GM18868 (cell line): ENCODE data around the gene DCAKD.
"Not testable (repeated sequence)": the region's sequence is repeated elsewhere in the genome, so short reads cannot be mapped to it uniquely, and the experiment has no call there.

Experiments
- ATAC-seq: cut with Tn5 transposase; IDR thresholded peaks from one replicate; pipeline ENCODE4 v1.9.1; 2021; ENCODE audit warnings: mild to moderate bottlenecking, moderate library complexity; ENCODE audit not compliant: unreplicated experiment

Gene DCAKD

DNA sequence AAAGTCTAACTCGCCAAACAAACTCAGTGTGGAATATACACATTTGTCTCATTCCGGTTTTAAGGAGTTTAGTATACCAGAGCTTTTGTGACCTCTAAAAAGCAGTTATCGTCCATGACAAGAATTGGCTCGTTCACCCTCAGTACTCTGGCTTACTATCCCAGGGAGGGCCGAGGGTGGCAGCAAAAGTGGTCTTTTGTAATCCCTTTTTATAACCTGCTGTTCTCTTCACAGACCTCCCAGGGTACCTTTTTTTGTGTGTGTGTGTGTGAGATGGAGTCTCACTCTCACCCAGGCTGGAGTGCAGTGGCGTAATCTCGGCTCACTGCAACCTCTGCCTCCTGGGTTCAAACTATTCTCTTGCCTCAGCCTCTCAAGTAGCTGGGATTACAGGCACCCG is 18.6 kb upstream of the DCAKD start:
- ATAC-seq, result no peak

DNA sequence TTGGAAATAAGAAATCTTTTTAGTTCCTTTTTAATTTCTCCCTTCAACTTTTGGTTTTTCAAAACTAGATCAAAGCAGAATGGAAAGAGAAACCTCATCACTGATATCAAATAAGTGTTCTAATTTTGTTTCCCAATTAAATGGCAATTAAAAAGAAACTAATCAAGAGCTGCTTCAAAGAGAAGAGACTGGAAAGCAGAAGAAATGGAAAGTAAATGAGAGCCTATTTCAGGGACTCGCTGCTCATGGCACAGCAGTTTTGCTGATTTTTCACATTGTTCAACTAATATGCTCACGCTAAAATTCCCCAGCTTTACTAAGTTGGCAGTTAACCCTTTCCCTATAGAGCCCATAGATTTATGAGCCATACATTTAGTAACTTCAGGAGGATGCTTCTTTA is 16.2 kb upstream of the DCAKD start:
- no peak for ATAC-seq

DNA sequence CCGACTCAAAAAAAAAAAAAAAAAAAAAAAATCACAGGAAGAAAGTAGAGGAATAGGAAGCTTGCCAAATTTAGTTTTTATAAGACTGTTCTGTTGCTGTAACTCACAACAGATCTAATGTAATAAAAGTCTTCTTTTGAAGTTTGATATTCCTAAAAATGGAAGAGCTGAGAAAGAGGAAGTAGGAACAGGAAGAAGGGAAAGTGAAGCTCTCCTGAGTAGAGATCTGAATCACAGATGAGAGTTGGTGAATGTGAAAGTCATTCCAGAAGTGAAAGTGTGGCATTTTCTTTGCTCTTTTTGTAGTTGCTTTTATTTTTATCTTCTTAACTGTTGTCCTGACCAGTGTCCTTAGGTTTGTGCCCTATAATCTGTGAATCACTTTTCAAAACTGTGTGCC is 11.8 kb upstream of the DCAKD start:
- no peak for ATAC-seq

DNA sequence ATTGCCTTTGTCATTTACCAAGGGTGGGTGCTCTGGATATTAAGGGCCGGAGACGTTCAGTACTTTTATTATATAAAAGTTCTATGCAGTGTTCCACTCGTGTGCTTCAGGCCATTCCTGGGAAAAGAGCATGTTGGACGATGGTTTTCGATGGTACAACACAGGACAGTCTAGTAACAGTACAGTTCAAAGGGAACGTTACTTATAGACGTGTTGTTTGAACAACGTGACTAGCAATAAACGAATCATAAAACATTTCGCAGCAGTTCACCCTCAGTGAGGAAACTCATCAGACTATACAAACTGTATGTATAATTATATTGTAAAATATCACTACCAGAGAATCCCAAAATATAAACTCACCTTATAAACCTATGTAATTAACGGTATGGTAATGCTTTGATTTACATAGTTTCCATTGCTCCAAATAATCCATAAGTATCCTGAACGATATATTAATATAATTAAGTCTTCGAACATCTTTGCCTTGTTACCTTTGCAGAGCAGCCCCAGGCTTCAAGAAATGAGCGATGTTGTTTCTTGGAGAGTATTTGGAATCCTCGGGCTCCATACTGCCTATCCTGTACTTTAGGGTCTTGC is 10.3 kb upstream of the DCAKD start:
- no peak for ATAC-seq

DNA sequence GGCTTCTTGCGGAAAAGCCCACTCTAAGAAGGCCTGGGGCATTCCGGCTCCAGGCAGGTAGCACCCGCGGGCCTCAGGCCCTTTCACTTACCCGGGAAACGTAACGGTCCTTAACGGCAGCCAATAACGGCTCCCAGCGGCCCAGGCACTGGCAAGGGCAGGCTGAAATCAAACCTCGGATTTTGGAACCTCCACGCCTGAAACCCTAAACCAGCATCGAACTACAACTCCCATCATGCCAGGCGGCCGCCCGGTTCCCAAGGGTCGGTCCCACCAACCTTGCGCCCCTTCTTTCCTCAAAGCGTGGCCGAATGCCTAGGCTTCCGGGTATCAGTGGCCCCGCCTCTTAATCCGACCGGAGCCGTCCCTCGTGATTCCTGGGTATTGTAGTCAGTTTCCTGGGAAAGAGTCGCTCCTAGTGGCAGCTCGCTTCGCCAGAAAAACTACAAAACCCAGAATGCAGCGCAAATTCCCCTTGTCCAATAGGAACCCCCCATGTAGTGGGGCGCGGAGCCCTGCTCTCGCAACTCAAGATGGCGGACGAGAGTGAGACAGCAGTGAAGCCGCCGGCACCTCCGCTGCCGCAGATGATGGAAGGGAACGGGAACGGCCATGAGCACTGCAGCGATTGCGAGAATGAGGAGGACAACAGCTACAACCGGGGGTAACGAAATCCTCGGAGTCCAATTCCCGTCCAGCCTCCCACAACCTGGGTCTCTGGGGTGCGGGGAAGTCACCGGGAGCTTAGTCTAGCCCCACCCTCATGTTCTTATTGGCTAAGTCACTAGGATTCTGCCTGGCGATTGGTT is 9.6 kb upstream of the DCAKD start, which contains the start of gene NMT1:
Gene NMT1, plus strand, starts transcription at position 521 of the 809 bp plus-strand sequence. Its CDS starts 13 bp downstream, at position 534.
- ATAC-seq, result peak; percentile 83

DNA sequence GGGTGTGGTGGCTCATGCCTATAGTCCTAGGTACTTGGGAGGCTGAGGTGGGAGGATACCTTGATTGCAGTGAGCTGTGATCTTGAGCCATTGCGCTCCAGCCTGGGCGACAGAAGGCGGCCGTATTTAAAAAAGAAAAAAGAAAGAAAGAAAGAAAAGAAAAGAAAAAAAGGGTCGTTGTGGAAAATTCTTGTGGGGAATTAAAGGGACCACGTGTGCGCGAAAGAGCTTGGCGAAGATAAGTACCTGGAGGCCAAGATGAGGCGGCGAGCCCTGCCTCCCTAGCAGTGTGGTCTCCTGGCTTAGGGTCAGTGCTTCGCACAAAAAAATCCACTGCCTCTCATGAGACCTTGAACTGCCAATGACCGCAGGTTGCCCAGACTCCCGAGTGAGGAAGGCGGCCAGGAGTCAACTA is 9.0 kb upstream of the DCAKD start:
- ATAC-seq, result no peak

DNA sequence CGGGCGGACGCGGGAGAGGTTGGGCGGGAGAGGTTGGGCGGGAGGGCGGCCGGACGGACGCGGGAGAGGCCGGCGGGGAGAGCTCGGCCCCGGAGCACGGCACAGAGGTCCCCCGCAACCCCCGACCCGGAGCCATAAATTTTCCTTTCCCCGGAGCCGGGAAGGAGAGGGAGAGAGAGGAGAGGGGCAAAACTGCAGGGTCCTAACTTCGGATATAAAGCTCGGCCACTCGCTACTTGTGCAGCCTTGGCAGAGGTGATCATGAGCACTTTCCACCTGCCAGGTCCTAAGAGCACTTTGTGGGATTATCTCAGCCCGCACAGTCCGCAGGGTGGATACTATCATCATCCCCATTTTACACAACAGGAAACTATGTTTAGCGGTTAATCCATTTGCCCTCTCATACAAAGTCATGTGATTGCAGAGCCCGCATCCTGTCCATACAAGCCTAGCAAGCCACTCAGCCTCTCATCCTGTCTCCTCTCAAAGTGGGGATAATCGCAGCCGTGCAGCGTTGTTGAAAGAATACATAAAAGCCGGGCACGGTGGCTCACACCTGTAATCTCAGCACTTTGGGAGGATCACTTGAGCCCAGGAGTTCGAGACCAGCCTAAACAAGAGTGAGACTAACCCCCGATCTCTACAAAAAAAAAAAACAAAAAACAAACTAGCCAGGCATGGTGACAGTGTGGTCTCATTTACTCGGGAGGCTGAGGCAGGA is 780 bp upstream of the DCAKD start:
- no peak for ATAC-seq

DNA sequence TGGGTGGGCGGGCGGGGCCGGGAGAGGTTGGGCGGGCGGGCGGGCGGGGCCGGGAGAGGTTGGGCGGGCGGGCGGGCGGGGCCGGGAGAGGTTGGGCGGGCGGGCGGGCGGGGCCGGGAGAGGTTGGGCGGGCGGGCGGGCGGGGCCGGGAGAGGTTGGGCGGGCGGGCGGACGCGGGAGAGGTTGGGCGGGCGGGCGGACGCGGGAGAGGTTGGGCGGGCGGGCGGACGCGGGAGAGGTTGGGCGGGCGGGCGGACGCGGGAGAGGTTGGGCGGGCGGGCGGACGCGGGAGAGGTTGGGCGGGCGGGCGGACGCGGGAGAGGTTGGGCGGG is 254 bp upstream of the DCAKD start:
- not testable (repeated sequence) for ATAC-seq

DNA sequence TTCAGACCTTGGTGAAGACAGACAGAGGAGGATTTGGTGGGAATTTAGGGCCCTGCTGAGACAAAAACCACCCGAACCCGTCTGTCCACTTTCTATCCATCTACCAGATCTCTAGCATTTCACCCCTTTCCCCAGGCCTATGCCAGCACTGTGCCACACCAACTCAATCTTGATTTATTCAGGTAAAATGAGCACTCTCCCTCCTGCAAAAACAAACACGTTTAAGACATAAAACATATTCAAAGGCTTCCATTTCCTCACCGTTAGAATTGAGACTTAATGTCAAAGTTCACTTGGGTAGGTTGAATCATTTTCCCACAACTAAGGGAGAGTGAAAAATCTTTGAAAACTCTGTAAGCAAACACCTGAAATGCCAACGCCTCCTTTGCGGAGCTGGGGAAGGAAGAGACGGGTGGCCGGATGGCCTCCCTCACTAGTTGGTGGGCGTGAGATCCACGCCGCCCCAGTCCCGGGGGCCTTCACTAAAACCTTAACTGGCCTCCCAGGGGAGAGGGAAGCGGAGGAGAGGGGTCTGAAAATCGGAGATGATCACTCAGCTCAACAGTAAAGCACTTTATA is 862 bp downstream of the DCAKD start:
- ATAC-seq, result no peak

DNA sequence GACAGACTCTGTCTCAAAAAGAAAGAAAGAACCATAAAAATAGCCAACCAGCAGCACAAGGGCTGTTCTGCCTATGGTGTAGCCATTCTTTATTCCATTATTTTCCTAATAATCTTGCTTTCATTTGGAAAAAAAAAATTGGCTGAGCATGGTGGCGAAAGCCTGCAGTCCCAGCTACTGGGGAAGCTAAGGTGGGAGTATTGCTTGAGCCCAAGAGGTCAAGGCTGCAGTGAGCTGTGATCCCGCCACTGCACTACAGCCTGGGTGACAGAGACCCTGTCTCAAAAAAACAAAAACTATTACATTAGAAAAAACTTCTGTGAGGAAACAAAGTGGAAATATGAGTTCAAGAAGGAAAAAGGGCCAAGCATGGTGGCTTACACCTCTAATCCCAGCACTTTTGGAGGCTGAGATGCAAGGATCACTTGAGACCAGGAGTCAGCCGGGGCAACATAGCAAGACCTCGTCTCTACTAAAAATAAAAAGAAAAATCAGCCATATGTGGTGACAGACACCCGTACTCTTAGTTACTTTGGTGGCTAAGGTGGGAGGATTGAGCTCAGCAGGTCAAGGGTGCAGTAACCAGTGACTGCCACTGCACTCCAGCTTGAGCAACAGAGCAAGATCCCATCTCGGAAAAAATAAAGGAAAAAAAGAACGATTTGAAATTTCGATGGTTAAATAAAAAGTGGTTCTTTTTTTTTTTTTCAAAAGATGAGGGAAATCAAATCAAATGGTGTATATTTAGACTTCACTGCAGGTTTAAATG is 2.5 kb downstream of the DCAKD start:
- no peak for ATAC-seq

DNA sequence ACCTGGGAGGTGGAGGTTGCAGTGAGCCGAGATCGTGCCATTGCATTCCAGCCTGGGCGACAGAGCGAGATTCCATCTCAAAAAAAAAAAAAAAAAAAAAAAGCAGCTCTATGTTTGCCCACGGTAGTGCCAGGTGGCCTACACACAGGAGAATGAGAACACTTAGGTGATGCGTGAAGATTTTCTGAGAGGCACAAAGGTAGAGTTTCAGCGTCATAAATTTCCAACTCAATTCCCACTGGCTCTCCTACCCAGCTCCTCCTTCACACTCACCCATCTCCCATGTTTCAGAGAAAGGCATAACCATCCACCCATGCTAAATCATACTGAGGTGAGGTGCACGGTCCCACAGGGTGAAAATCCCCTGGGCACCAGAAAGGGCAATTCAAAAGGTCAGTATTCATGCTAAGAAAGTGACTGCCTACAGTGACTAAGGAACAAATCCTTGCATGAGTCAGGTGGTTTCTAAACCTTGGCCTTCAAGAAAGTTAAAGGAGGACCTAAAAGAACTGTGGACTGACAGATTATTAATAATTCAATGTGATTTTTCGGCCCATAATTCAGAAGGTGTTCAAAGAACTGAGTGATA is 4.8 kb downstream of the DCAKD start:
- no peak for ATAC-seq

DNA sequence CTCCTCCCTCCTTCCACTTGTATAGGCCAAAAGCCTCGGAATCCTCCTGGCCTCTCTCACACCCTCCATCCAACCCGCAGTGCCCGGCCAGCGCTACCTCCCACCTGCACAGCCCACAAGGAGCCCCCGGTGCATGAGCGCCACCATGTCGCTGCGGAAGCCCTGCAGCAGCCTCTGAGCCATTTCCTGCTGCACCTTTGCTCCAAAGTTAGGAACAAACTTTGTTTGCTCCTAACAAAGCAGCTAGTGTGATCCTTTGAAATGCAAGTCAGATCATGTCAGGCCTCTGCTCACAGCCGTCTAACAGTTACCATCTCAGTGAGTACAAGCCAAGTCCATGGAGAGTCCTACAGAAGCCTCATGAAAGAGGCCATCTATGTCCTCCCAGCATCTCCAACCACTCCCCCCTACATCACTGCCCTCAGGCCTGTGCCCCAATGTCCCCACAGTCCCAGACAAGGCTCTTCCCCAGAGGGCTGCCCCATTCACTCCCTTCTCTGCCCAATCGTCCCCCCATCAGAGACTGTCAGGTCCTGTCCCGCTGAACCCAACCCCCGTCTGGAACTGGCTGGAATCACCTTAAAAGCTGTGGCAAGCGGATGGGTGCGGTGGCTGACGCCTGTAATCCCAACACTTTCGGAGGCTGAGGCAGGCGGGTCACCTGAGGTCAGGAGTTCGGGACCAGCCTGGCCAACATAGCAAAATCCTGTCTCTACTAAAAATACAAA is 7.5 kb downstream of the DCAKD start:
- ATAC-seq, result no peak

DNA sequence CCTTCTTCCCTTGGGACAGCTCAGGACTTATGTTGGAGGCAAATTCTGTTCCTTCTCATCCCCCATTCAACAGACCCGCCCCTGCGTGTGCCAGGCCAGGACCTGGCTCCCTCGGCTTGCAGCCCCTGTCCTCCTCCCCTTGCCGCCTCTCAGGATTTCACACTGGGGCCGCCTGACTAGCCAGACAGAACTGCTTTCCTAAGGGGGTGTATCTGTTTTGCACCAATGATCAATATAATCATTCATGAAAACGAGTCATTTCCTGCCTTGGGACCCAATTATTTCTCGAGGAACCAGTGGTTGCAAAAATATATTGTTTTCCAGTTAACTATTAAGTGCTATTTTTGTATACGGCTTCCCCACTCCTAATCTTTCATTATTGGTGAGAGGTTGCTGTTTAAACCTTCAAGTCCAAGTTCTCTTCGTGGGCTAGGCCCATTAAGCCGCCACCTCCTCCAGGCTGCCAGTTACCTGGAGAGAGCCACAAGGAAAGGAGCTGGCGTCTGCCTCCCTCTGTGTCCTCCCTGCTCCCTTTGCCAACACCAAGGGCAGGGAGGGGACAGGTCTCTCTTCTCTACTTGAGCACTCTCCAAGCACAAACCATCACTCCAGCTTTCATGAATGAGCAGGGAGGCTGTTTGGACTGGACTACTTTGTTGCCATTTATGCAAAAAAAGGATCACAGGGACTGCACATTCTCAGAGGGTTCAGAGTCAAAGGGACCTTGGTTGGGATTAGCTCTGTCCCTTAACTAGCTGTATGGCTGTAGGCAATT is 8.9 kb downstream of the DCAKD start:
- ATAC-seq, result no peak

DNA sequence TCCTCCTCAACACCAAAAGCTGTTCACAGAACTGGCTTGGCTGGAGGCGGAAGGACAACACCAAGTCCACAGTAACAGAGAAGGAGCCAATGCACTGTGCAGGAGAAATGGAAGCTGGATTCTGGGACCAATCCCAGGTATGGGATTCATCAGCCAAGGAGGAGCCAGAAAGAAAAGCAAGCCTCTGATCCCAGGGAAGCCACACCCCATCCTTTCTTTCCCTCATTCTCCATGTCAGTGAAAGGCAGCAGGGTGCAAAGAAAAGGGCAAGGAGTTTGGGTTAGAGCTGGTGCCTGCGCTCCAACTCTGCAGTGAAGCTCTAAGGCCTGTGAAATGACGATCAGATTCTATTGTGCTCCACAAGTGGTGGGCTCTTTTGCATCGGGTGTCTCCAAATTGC is 11.0 kb downstream of the DCAKD start:
- no peak for ATAC-seq

DNA sequence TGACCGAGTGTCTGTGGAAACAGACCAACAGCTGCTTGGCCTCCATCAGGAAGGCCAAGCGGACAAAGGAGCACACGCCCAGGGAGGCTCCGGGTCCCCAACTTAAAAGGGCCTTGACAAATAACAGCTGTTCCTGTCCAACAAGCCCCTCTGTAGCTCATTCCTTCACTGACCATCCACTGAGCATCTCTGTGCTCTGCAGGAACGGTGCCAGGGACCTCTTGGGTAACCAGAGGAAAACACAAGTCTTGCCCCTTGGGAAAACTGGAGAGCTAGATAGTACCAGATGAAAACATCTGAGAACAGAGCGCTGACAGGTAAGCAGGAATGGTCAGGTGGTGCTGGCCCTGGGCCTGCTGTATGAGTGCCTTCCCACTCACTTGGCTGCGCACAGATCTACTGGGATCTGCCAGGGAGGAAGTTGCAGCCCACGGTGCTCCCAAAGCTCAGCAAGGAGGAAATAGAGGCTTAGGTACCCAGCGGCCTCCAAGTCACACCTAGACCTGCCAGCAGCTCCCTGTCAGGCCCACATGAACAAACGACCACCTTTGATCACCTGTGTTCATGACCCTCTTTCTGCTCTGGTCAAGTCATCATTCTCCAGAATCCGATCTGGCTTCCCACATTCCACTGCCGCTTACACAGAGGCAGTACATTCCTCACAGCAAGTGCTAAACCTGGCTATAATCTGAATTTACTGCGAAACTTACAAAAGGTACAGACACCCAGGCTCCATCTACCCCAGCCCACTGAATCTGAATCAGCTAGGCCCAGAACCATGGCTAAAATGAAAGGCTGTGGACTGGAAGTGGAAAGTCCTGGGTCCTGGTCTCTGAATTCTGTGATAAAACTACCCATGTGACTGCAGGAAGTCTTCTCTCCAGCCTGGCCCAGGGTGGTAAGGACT is 12.5 kb downstream of the DCAKD start:
- ATAC-seq, result no peak

DNA sequence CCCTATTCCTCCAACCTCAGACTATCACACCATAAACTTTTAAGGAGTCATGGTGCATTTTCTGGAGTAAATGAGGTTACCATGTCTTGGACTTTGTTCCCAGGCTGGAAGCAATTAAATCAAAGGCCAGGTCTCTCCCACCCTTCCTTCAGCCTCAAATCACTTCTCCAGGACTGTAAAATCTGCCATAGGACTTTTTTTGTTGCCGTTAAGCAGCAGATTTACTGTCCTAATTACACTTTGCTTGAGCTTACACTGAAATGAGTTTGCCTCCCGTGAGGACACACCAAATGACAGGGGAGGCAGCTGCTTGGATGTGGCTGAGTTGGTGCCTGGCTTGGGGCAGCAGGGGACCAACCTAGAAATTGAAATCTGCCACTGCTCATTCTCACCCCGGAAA is 14.7 kb downstream of the DCAKD start:
- no peak for ATAC-seq

DNA sequence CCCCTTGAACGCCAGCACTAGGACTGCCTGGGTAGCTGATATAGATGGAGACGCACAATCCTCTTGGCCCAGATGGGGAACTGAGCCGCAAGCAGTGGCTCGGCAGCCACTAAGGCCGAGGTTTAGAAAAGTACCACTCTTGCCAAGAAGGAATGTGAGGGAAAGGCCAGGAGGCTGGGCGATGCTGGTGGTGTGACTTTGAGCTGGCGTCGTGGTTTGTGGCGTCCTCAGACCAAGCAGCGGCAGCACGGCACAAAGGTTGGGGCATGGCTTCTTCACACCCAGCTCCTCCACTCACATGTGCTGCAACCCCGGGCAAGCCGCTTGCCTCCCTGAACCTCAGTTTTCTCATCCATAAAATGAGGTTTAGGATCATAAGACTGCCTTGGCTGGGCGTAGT is 15.6 kb downstream of the DCAKD start:
- ATAC-seq, result no peak

DNA sequence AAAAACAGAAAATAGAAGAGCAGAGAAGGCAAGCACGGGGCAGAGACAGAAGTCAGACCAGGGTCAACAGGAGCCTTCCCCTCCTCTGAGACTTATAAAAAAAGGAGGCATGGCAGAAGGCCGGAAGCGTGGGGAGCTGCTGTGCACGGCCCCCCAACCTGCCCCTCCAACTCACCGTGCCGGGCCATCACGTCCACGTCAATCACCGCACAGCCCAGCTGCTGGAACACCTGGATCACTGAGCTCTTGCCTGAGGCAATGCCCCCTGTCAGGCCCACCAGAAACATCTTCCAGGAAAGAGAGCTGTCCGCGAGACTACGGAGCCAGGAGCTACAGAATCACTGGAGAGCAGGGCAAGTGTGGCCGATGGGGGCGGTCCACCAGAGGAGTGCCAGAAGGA is 16.8 kb downstream of the DCAKD start:
- no peak for ATAC-seq
